ENCODE measurements around the gene TLR5. TPM values are rescaled to one million over a fixed set of nuclear protein-coding genes. Genes with fewer than 3 reads are reported as not detected.
A peak's percentile ranks its signal among the peaks of the same experiment; 100 is the strongest.

The TLR5 gene
- total RNA-seq, 1 donor from 2014 or later, result 0.20 TPM

- DNase-seq (ENCODE audit: low read depth, low spot score), result no peak
Observed at GRCh38 chr1:223150443-223150842, 7.4 kb upstream of the TLR5 start.

- no peak for DNase-seq (ENCODE audit: low read depth, low spot score)
Observed at GRCh38 chr1:223147873-223148272, 4.8 kb upstream of the TLR5 start.

GRCh38 chr1:223147409-223147808 is 4.4 kb upstream of the TLR5 start:
- no peak for DNase-seq (ENCODE audit: low read depth, low spot score)

DNA sequence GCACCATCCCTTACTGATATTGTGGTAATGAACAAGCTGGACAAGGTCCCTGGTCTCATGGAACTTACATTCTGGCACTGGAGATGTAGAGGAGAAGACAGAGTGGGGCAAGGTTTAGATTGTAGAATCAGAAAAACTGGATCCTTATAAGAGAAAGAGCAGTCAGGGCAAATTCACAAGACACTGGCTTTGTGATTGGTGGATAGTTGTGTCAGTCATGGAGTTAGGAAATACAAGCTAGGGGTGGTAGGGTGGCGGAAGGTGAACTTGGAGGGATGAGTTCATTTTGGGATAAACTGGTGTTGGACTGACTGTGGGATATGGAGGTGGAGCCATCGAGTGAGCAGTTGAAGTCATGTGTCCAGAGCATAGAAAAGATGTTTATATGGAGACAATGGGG is 3.7 kb upstream of the TLR5 start:
- no peak for DNase-seq (ENCODE audit: low read depth, low spot score)

- DNase-seq (ENCODE audit: low read depth, low spot score), result no peak
Observed at GRCh38 chr1:223144914-223145313, 1.9 kb upstream of the TLR5 start.

DNA sequence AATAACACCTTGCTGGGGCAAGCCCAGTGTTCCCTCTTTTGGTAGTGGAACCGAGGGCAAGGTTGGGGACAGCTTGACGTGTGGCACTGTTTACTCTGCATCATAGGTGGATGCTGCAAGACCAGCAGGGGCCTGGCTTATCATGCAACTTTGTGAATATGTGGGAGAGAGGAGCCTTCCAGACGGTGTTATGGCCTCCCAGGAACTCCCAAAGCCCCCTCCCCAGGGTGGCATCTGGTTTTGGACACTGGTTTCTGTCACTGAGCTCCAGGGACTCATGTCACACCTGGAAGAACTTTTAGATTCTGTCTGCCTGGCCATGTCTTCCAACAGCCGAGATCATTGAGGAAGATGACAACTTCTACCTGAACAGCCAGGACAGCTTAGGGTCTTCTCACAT is 1.4 kb upstream of the TLR5 start:
- no peak for DNase-seq (ENCODE audit: low read depth, low spot score)

- no peak for DNase-seq (ENCODE audit: low read depth, low spot score)
Observed at GRCh38 chr1:223143537-223144248, 645 bp upstream of the TLR5 start.

- no peak for DNase-seq (ENCODE audit: low read depth, low spot score)
Observed at GRCh38 chr1:223142269-223142668, 779 bp downstream of the TLR5 start.

- no peak for DNase-seq (ENCODE audit: low read depth, low spot score)
Observed at GRCh38 chr1:223140611-223141405, 2.2 kb downstream of the TLR5 start.

DNA sequence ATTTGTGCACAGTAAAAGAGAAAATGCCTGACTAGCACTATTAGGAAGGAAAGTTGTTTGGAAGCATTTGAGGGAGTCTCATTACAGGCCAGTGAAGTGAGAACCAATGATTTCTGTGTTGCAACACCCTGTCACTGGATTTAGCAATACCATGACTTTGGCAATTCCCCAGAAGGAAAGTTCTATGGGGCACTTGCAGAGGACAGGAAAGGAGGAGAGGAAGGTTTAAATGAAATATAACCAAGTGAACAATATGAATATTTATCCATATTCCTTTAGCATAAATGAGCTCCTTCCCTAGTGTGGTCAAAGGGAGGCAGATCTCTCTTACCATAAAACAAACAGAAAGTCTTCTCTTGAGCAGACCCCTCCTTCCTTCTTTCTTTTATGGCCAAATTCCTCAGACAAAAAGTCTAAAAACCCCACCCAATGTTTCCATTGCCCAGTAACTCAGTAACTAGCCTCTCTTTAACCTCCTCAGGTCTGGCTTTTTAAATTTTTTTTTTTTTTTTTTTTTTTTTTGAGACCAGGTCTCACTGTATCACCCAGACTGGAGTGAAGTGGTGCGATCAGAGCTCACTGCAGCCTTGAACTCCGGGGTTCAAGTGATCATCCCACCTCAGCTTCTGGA is 5.5 kb downstream of the TLR5 start:
- DNase-seq (ENCODE audit: low read depth, low spot score), result no peak

GRCh38 chr1:223136086-223136485 is 7.0 kb downstream of the TLR5 start:
- DNase-seq (ENCODE audit: low read depth, low spot score), result no peak

GRCh38 chr1:223135176-223135942 is 7.7 kb downstream of the TLR5 start:
- no peak for DNase-seq (ENCODE audit: low read depth, low spot score)

- peak; percentile 35 for DNase-seq (ENCODE audit: low read depth, low spot score)
Observed at GRCh38 chr1:223133824-223134435, 9.1 kb downstream of the TLR5 start.

DNA sequence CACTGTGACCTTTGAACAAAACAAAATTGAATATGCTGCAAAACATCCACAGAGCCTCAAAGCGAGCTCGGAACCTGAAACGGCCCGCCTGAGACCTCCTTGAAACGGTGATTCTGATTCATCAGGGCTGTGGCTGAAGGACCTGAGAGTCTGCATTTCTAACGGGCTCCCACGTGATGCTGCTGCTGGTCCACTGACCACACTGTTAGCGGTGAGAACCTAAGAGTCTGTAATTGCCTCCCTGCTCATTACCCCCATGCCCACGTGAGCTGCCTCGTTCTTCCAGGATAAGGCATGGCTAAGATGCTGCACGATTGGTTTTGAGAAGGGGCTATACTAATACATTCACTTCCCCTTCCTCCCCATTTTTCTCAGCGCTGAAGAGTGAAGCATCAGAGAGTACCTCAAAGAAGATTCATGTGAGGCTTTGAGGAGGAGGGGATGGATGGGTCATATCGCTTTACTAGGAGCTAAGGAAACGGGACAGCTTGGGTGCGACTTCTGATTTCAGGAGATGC is 9.7 kb downstream of the TLR5 start:
- DNase-seq (ENCODE audit: low read depth, low spot score), result no peak

DNA sequence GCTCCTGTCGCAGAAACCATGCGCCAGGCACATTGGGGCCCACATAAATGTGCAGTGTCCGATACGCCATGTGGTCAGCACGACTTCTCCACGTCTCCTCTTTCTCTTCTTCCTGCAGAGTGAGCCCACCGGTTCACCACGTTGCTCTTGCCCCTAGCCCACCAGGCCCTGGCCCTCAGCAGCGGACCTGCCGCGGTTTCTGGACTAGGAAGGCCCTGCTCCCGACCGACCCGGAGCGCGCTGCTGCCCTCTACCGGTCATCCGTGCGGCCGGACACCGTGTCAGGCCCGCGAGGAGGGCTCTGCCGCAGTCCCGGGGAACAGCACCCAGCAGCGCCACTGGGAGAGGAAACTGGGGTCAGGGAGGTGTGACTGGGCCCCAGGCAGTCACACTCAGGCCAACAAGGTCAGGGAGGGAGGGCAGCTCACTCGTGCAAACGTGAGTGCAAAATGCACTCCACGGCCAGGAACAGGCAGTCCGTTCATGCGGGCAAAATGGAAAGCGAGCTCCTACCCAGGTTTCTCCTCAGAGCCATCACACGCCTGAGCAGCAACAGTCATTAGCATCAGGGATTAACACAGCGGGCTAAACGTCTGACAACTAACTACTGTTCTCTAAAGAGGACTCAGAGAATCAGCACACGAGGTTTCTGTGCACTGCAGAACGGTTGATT is 13.7 kb downstream of the TLR5 start:
- DNase-seq (ENCODE audit: low read depth, low spot score), result no peak

- DNase-seq (ENCODE audit: low read depth, low spot score), result no peak
Observed at GRCh38 chr1:223126741-223127140, 16.3 kb downstream of the TLR5 start.

GRCh38 chr1:223125766-223126165 is 17.3 kb downstream of the TLR5 start:
- no peak for DNase-seq (ENCODE audit: low read depth, low spot score)

DNA sequence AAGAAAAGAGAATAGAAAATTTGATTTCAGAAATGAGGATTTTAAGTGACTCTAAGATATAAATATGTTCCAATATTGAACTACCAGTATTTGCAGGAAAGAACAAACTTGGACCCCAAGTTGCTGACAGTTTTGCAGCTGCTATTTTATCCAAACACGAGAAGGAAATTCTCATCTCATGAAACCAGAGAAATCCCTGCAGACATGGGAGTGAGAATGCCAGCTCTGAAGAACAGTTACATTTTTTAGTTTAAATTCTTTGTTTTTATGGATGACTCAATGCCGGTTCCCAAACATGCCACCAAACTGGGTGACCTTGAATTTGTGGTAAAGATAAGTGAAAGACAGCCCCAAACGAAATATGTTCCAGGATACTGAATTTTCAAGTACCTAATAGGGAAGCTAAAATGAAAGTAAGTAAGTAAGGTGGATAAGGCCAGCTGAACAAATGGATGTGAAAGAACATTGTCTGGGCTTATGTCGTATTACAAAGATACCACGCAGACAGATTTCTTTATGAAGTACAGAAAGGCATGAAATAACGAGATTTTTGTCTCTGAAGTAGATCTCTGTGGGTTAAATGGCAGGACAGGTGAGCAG is 19.9 kb downstream of the TLR5 start:
- no peak for DNase-seq (ENCODE audit: low read depth, low spot score)

DNA sequence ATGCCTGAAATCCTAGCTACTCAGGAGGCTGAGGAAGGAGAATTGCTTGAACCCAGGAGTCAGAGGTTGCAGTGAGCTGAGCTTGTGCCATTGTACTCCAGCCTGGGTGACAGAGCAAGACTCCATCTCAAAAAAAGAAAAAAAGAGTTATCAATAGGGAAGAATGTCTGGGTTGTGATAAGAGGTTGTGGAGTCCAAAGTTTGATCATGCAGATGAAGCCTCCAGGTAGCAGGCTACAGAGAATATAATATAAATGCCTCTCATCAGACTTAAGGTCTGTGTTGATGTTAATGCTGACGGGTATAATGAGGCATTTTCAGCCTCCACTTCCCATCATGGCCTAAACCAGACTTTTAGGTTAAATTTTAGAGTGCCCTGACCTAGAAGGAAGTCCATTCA is 24.6 kb downstream of the TLR5 start:
- no peak for DNase-seq (ENCODE audit: low read depth, low spot score)

GRCh38 chr1:223116950-223117349 is 26.1 kb downstream of the TLR5 start:
- no peak for DNase-seq (ENCODE audit: low read depth, low spot score)

Data from pulmonary artery endothelial cell (primary cell).